HFFc6 (cell line): ENCODE data around the gene SLC34A3. TPM values are rescaled to one million over a fixed set of nuclear protein-coding genes. Genes with fewer than 3 reads are reported as not detected.
A peak's percentile ranks its signal among the peaks of the same experiment; 100 is the strongest.

Source experiments
- DNase-seq: peaks from one replicate; pipeline ENCODE4 v3.0.0-alpha.2; 2018
- H3K27ac Mint-ChIP-seq: 2 replicates; pipeline ENCODE4 v1.8.0; 2020; ENCODE audit warnings: mild to moderate bottlenecking, mixed read lengths
- H3K27me3 Mint-ChIP-seq: 2 replicates; pipeline ENCODE4 v1.8.0; 2021; ENCODE audit warnings: mild to moderate bottlenecking, moderate library complexity, mixed read lengths; ENCODE audit not compliant: insufficient read depth
- H3K36me3 Mint-ChIP-seq: 2 replicates; pipeline ENCODE4 v1.8.0; 2021; ENCODE audit warnings: low read depth, mixed read lengths
- H3K4me1 Mint-ChIP-seq: 2 replicates; pipeline ENCODE4 v1.8.0; 2020; ENCODE audit warnings: low read depth, mixed read lengths
- H3K4me3 Mint-ChIP-seq: 2 replicates; pipeline ENCODE4 v1.8.0; 2020; ENCODE audit warnings: mild to moderate bottlenecking, moderate library complexity, mixed read lengths
- H3K9me3 Mint-ChIP-seq: 2 replicates; pipeline ENCODE4 v1.8.0; 2020; ENCODE audit warnings: mild to moderate bottlenecking, mixed read lengths
- total RNA-seq, 6 experiments: library from RNA; stranded (reverse); fragmentation: NEBNext Ultra II Directional; extraction: Animal tissue kit (Norgen Biotek cat#: 25700); gene quantifications; 2 replicates in 1 of 6; 3 replicates in 5 of 6; pipeline ENCODE4 v1.2.3, GENCODE V29; 2021
- TF ChIP-seq, protein P1 (sequence below): fragments of 200-600 bp; sonication (generic); IDR thresholded peaks from 2 replicates; pipeline ENCODE4 v1.5.0; 2021; ENCODE audit warnings: antibody characterized with exemption, mild to moderate bottlenecking

SLC34A3 gene
- total RNA-seq, 6 experiments from 2014 or later = not detected

DNA sequence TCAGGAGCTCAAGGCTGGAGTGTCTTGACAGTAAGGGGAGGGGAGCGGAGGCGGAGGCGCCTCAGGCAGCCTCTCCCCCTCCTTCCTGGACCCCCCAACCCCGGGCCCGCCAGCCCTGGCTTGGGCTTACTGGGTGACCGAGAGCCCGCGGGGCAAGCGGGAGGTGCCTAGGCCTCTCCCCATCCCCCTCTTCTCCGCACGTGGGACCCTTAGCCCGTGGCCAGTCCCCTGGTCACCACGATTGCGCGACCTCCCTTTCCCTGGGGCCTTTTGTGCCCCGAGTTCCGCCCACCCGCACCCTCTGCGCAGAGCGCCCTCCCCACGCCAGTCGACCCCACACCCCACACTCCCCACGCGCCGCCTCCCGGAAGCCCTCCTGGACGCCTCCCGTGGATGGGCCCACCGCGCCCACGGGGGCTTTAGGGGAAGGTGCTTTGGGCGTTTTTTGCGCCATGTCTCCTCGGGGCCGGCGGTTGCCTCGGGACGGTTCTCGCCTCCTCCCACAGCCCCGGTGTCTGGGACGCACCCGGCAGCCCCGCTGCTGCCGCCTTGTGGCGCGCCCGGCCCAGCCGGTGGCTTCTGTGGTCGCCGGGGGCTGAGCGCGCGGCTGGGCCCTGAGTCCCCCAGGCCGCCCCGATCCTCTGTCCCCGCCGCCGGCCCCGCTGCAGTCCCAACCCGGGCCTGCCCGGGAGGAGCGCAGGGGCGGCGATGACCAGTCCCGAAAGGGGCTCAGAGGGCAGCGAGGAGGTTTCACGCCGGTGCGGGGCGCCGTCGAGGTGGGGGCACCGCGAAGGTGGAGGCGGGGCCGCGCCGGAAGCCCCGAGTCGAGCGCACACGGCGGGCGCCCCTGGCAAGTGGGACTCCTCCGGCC lies 50.0 kb downstream of the SLC34A3 start:
- H3K27ac Mint-ChIP-seq = no peak overlapping the region
- peaks cover 4% of the 10 kb centered on the region; the same call in 1 of the 2 replicates for H3K27me3 Mint-ChIP-seq
- peaks cover 10% of the 10 kb centered on the region for H3K4me1 Mint-ChIP-seq
- peaks cover 11% of the 10 kb centered on the region; the same call in 1 of the 2 replicates for H3K36me3 Mint-ChIP-seq
- TF ChIP-seq, protein P1, sequence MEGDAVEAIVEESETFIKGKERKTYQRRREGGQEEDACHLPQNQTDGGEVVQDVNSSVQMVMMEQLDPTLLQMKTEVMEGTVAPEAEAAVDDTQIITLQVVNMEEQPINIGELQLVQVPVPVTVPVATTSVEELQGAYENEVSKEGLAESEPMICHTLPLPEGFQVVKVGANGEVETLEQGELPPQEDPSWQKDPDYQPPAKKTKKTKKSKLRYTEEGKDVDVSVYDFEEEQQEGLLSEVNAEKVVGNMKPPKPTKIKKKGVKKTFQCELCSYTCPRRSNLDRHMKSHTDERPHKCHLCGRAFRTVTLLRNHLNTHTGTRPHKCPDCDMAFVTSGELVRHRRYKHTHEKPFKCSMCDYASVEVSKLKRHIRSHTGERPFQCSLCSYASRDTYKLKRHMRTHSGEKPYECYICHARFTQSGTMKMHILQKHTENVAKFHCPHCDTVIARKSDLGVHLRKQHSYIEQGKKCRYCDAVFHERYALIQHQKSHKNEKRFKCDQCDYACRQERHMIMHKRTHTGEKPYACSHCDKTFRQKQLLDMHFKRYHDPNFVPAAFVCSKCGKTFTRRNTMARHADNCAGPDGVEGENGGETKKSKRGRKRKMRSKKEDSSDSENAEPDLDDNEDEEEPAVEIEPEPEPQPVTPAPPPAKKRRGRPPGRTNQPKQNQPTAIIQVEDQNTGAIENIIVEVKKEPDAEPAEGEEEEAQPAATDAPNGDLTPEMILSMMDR = 0 out of 2 replicates have a peak, but pooled peaks have one; percentile 16
- H3K9me3 Mint-ChIP-seq = no peaks in the 10 kb centered on the region
- DNase-seq = no peak
- no peak overlapping the region for H3K4me3 Mint-ChIP-seq

DNA sequence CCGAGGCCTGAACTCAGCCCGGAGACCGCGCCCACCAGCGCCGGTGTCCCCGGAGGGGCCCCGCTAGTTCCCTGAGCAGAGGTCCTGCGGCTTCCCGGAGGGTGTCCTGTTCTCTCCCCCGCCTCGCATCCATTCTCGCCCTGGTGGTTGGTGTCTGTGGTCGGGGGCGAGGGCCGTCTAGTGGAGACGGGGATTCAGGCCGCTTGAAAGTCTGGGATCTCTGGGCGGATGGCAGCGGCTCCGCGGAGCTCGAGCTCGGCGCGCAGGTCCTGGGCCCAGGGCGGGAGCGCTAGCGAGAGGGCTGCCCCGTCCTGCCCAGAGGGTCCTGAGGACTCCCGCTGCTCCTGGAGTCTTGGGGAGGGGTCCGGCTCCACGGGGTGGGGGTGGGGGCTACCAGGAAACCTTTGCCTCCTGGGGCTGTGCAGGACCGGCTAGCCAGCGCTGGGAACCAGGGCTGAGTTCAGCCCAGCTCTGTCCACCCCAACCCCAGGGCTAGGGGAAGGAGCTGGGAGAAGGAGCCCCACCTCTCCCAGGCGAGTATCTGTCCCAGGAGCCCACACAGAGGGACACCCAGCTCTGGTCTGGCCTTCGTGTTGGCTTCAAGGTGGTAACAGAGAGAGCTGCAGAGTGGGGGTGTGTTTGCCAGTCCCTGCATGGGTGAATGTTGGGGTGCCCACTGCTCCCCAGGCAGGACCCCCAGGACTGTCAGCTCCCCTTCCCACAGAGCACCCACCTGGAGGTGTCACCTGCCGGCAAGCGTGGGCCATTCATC lies 50.8 kb downstream of the SLC34A3 start:
- no peaks in the 10 kb centered on the region for H3K9me3 Mint-ChIP-seq
- no peak overlapping the region for H3K4me3 Mint-ChIP-seq
- peaks cover 11% of the 10 kb centered on the region; the same call in 1 of the 2 replicates for H3K36me3 Mint-ChIP-seq
- H3K27ac Mint-ChIP-seq = no peak overlapping the region
- DNase-seq = no peak
- H3K27me3 Mint-ChIP-seq = peaks cover 4% of the 10 kb centered on the region; the same call in 1 of the 2 replicates
- TF ChIP-seq, protein P1 = no peak
- H3K4me1 Mint-ChIP-seq = peaks cover 8% of the 10 kb centered on the region

Other genes with a start within 250 kb of the SLC34A3 start
- not detected for gene LCNL1, start 247.9 kb upstream of the SLC34A3 start, total RNA-seq
- gene PAXX, start 238.5 kb upstream of the SLC34A3 start, total RNA-seq = 10 to 100 TPM; 26.0 to 42.6 (median 29.0) TPM
- 10 to 100 TPM in 2 of 6 experiments, 1 to 10 TPM in 4; 2.7 to 14.6 (median 4.0) TPM for gene CLIC3, start 234.3 kb upstream of the SLC34A3 start, total RNA-seq
- 10 to 100 TPM; 18.3 to 36.3 (median 23.6) TPM for gene ABCA2, start 202.7 kb upstream of the SLC34A3 start, total RNA-seq
- gene FUT7, start 198.8 kb upstream of the SLC34A3 start, total RNA-seq = not detected
- 100 to 1,000 TPM; 112 to 197 (median 119) TPM for gene NPDC1, start 184.7 kb upstream of the SLC34A3 start, total RNA-seq
- under 1 TPM in 3 of 6 experiments, not detected in 3; 0.12 to 0.28 (median 0.16) TPM for gene ENTPD2, start 176.8 kb upstream of the SLC34A3 start, total RNA-seq
- gene SAPCD2, start 160.3 kb upstream of the SLC34A3 start, total RNA-seq = 10 to 100 TPM in 5 of 6 experiments, 1 to 10 TPM in 1; 7.7 to 14.8 (median 11.3) TPM
- gene UAP1L1, start 153.4 kb upstream of the SLC34A3 start, total RNA-seq = 10 to 100 TPM in 5 of 6 experiments, 1 to 10 TPM in 1; 9.4 to 13.1 (median 10.6) TPM
- gene MAN1B1, start 143.9 kb upstream of the SLC34A3 start, total RNA-seq = 10 to 100 TPM; 70.1 to 90.2 (median 77.6) TPM
- 10 to 100 TPM; 47.5 to 90.2 (median 51.1) TPM for gene DPP7, start 116.2 kb upstream of the SLC34A3 start, total RNA-seq
- gene GRIN1, start 91.7 kb upstream of the SLC34A3 start, total RNA-seq = 1 to 10 TPM in 1 of 6 experiments, under 1 TPM in 2, not detected in 3; 0.51 to 1.1 (median 0.66) TPM
- gene LRRC26, start 60.9 kb upstream of the SLC34A3 start, total RNA-seq = not detected
- not detected for gene TMEM210, start 58.8 kb upstream of the SLC34A3 start, total RNA-seq
- 10 to 100 TPM; 34.8 to 41.5 (median 37.4) TPM for gene ANAPC2, start 42.3 kb upstream of the SLC34A3 start, total RNA-seq
- 10 to 100 TPM; 76.7 to 82.8 (median 82.1) TPM for gene SSNA1, start 42.2 kb upstream of the SLC34A3 start, total RNA-seq
- 10 to 100 TPM in 4 of 6 experiments, 1 to 10 TPM in 2; 9.9 to 18.1 (median 13.3) TPM for gene TPRN, start 30.2 kb upstream of the SLC34A3 start, total RNA-seq
- gene TMEM203, start 25.3 kb upstream of the SLC34A3 start, total RNA-seq = 10 to 100 TPM; 38.7 to 47.4 (median 40.1) TPM
- gene NDOR1, start 25.2 kb upstream of the SLC34A3 start, total RNA-seq = 10 to 100 TPM; 13.1 to 17.3 (median 16.6) TPM
- gene RNF208, start 8.7 kb upstream of the SLC34A3 start, total RNA-seq = 1 to 10 TPM; 2.5 to 3.8 (median 3.4) TPM
- gene CYSRT1, start 5.7 kb upstream of the SLC34A3 start, total RNA-seq = under 1 TPM; 0.41 to 0.97 (median 0.68) TPM
- not detected for gene RNF224, start 3.4 kb upstream of the SLC34A3 start, total RNA-seq
- 100 to 1,000 TPM; 415 to 760 (median 681) TPM for gene TUBB4B, start 10.4 kb downstream of the SLC34A3 start, total RNA-seq
- gene STPG3, start 20.4 kb downstream of the SLC34A3 start, total RNA-seq = not detected
- gene NELFB, start 24.4 kb downstream of the SLC34A3 start, total RNA-seq = 10 to 100 TPM; 48.5 to 59.9 (median 52.7) TPM
- 10 to 100 TPM; 58.4 to 76.2 (median 62.2) TPM for gene TOR4A, start 46.8 kb downstream of the SLC34A3 start, total RNA-seq
- gene NRARP, start 71.4 kb downstream of the SLC34A3 start, total RNA-seq = under 1 TPM in 5 of 6 experiments, not detected in 1; 0.09 to 0.36 (median 0.17) TPM
- gene EXD3, start 192.3 kb downstream of the SLC34A3 start, total RNA-seq = 10 to 100 TPM in 1 of 6 experiments, 1 to 10 TPM in 5; 6.4 to 10.6 (median 8.7) TPM
- gene NOXA1, start 192.5 kb downstream of the SLC34A3 start, total RNA-seq = under 1 TPM in 5 of 6 experiments, not detected in 1; 0.09 to 0.36 (median 0.20) TPM
- not detected for gene ENTPD8, start 210.5 kb downstream of the SLC34A3 start, total RNA-seq
- gene NSMF, start 228.4 kb downstream of the SLC34A3 start, total RNA-seq = 10 to 100 TPM; 24.3 to 29.9 (median 26.4) TPM